ACHN (cell line): ENCODE measurements around the gene GPR37L1.
"Not testable (repeated sequence)": the region's sequence is repeated elsewhere in the genome, so short reads cannot be mapped to it uniquely, and the experiment has no call there.

Source experiments
- DNase-seq: peaks from one replicate; pipeline ENCODE4 v3.0.0-alpha.2; 2015
- in situ Hi-C: cut with HindIII; loops from 2 replicates; pipeline ENCODE4 v1.10.0; 2017; ENCODE audit warnings: low sequenced_read_pairs, low pct_ligation_motif_present, low pct_unique_long_range_greater_than_20kb

The GPR37L1 gene

DNA sequence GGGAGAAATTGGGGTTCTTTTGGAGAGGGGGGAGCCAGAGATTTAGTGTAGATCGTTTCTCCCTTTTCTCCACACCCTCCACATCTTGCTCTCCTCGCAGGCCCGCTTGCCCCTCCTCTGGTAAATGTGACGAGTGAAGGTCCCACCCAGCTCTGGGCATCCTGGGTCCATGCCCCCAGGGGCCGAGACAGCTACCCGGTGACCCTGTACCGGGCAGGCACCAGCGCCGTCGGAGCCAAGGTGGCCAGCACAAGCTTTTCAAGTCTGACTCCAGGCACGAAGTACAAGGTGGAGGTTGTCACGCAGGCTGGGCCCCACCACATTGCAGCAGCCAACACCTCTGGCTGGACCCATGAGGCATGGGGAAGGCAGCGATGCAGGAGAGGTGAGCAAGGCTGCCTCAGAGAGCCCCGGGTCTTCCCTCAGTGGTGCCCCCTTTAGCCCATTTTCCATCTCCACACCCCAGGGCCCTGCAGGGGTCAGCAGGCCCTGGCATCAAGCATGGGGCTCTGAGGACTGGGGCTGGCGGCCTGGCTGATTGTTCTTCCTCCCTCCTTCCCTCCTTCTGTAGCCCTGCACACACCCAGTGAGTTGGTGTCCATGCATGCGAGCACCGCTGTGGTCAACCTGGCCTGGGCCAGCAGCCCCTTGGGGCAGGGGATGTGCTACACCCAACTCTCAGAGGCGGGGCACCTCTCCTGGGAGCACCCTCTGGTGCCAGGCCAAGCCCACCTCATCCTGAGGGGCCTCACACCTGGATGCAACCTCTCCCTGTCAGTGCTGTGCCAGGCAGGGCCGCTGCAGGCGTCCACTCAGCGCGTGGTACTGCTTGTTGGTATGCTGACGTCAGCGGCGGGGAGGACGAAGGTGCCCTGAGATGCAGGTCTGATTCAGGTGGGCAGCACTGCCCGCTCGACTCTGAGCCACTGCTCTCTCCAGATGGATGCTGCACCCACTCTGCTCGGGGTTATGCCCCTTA, 54.5 kb downstream of the GPR37L1 start:
- DNase-seq, result no peak
- in situ Hi-C loops, result no loop called here

DNA sequence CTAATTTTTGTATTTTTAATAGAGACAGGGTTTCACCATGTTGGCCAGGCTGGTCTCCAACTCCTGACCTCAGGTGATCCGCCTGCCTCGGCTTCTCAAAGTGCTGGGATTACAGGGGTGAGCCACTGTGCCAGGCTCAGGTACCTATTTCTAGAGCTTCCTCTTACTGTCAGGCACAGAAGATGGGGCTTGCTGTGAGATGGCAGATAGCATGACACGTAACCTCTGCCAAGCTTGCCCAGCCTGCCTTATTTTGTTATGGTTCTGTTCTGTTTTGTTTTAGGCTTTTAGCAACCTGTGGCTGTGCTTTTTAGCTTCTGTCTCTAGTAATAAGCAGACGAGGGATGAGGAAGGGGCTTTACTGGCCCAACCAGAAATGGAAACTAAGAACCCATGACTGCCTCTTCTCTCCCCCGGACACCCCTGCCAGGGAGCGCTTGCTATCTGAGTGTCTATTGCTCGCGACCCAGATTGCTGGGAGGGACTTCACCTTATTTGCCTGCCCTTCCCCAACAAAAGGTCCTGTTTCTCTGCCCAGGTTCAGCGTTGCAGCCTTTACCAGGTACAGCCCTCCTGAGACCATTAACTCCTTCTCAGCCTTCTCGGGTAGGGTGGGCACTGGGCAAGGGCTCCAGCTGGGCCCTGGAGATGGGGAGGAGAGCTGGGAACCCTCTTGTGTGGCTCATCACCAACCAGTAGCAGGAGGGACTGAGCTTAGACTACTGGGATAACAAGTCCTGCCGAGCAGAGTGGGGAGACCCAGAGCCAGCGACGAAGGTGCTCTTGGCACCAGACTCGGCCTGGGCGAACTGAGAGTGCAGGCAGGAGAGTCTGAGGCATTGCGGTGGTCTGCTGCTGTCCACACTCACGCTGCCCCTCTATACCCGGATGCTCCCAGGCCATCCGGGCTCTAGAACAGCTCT, 57.4 kb downstream of the GPR37L1 start:
- no peak for DNase-seq
- in situ Hi-C loops, result no loop called here

DNA sequence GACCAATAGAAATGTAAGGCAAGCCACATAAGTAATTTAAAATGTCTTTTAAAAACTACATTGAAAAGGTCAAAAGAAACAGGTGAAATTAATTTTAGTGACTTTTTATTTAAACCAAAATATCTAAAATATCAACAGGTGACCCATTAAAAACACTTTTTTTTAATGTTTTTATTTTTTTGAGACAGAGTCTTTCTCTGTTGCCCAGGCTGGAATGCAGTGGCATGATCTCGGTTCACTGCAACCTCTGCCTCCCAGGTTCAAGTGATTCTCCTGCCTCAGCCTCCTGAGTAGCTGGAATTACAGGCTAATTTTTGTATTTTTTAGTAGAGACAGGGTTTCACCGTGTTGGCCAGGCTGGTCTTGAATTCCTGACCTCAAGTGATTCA, 58.0 kb downstream of the GPR37L1 start:
- in situ Hi-C loops, DNase-seq: not testable (repeated sequence)

DNA sequence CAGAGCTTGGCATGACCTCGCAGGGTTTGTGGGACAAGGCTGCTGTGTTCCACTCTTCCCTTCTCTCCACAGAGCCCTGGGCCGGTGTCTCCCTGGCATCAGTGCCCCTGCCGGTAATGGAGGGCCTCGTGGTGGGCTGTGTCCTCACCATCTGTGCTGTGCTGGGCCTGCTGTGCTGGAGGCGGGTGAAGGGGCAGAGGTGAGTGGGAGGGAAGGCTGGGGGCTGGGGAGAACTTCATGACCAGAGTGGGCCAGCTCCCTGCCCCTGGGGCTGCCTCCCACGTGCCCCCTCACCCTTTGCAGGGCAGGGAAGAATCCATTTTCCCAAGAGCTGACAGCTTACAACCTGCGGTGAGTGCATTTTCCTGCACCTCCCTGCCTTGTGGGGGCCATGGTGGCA, 58.9 kb downstream of the GPR37L1 start:
- in situ Hi-C loops, result no loop called here
- no peak for DNase-seq

DNA sequence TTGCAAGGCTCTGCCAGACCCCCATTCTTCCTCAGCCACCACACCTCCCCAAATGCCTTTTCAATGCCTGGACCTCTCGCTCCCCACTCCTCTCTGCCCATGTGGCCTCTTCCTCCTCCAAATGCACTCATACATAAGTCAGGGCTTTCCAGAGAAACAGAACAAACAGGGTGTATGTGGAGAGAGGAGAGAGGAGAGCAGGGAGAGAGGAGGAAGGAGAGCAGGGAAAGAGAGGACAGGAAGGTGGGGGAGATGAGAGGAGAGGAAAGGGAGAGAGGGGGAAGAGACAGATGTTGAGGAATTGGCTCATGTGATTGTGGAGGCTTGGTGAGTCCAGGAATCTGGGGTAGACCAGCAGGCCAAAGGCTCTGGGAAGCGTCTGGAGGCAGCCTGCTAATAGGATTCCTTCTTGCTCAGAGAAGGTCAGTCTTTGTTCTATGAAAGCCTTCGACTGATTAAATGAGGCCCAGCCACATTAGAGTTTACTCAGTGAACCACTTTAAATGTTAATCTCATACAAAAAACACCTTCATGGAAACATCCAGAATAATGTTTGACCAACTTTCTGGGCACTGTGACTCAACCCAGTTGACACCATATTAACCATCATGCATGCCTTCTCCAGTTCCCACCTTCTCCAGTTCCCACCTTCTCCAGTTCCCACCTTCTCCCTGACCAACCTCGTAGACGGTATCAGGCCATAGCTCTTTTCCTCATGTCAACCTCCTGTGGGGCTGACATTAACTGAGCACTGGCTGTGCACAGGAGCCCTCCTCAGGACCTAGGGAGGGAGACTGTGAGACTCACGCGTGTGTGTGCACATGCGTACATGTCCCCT, 59.5 kb downstream of the GPR37L1 start:
- in situ Hi-C loops, result no loop called here
- no peak for DNase-seq
